Mucosa of descending colon (tissue), 3 donors: ENCODE results near the gene ALDH1A1. TPM values are rescaled to one million over a fixed set of nuclear protein-coding genes. Genes with fewer than 3 reads are reported as not detected.

Source experiments
- ATAC-seq: fragments of 200-7000 bp; cut with Tn5 transposase; one replicate; pipeline ENCODE4 v1.9.1; 2020; ENCODE audit warnings: mild to moderate bottlenecking, moderate library complexity
- DNase-seq, 3 donors: peaks; one replicate each; pipeline ENCODE4 v3.0.0-alpha.2; 2020
- H3K36me3 ChIP-seq: fragments of 200-600 bp; one replicate; pipeline ENCODE4 v1.8.0; 2021; ENCODE audit warnings: low read depth, mild to moderate bottlenecking
- H3K4me1 ChIP-seq: fragments of 200-600 bp; one replicate; pipeline ENCODE4 v1.8.0; 2021; ENCODE audit warnings: low read depth, mild to moderate bottlenecking
- H3K4me3 ChIP-seq: fragments of 200-600 bp; one replicate; pipeline ENCODE4 v1.8.0; 2021; ENCODE audit warnings: mild to moderate bottlenecking
- H3K9me3 ChIP-seq: fragments of 200-600 bp; one replicate; pipeline ENCODE4 v1.8.0; 2021; ENCODE audit warnings: mild to moderate bottlenecking
- CTCF ChIP-seq: fragments of 200-600 bp; IDR thresholded peaks from one replicate; pipeline ENCODE4 v1.8.0; 2022; ENCODE audit warnings: antibody characterized with exemption, mild to moderate bottlenecking
- intact Hi-C, 2 donors: fragments of 100-400 bp; cut with DNase I in 1 of 2; cut with micrococcal nuclease in 1 of 2; formaldehyde crosslinking; loops; one replicate each; pipeline versions ENCODE4 v1.11.0 to v1.11.1; 2022; cut with DNase I, micrococcal nuclease
- total RNA-seq, 3 donors: library from RNA; stranded (reverse); fragmentation: NEBNext Ultra II Directional in 2 of 3; extraction: Animal tissue kit (Norgen Biotek cat#: 25700) in 2 of 3; gene quantifications; one replicate each; pipeline versions ENCODE4 v1.2.1 to v1.2.4, GENCODE V29; 2021 to 2023
- donor health status: DM: no; HTN: no; CAD: no; lungs with moderate emphysema.
- donor health status: DM: no; HTN: no; CAD: no.
- donor health status: DM: no; HTN: yes; CAD: no.

The ALDH1A1 gene
- total RNA-seq, 3 donors from 2014 or later, result 72.9 to 173 (median 84.1) TPM

- H3K4me3 ChIP-seq, result no peak overlapping the region
- no peak for TF ChIP-seq CTCF
These were observed 56.4 kb downstream of the ALDH1A1 start for GRCh38 chr9:72896439-72896838.

GRCh38 chr9:72895122-72895521 is 57.7 kb downstream of the ALDH1A1 start:
- intact Hi-C loops, result no loop called here
- TF ChIP-seq CTCF, result no peak
- Histone ChIP-seq H3K4me3 (no peak overlapping the region), H3K36me3 (no peaks in the 10 kb centered on the region), H3K4me1 (no peaks in the 10 kb centered on the region), H3K9me3 (no peaks in the 10 kb centered on the region)
- ATAC-seq, result no peak
- DNase-seq, result no peak

More at GRCh38 chr9:72896439-72896838, 56.4 kb downstream of the ALDH1A1 start:
- intact Hi-C loops, result no loop called here
- no peak for ATAC-seq
- H3K9me3 ChIP-seq, result no peaks in the 10 kb centered on the region
- no peaks in the 10 kb centered on the region for H3K36me3 ChIP-seq
- no peak for DNase-seq
- H3K4me1 ChIP-seq, result no peaks in the 10 kb centered on the region

GRCh38 chr9:72894342-72894741 is 58.5 kb downstream of the ALDH1A1 start:
- Histone ChIP-seq H3K4me3 (no peak overlapping the region), H3K9me3 (no peaks in the 10 kb centered on the region), H3K4me1 (no peaks in the 10 kb centered on the region), H3K36me3 (no peaks in the 10 kb centered on the region)
- DNase-seq (no peak), ATAC-seq (no peak)
- intact Hi-C loops, result no loop called here
- no peak for TF ChIP-seq CTCF

GRCh38 chr9:72893437-72893836 is 59.4 kb downstream of the ALDH1A1 start:
- intact Hi-C loops, result no loop called here
- Histone ChIP-seq H3K36me3 (no peaks in the 10 kb centered on the region), H3K4me3 (no peak overlapping the region), H3K4me1 (no peaks in the 10 kb centered on the region), H3K9me3 (no peaks in the 10 kb centered on the region)
- DNase-seq (no peak), ATAC-seq (no peak)
- no peak for TF ChIP-seq CTCF

GRCh38 chr9:72891043-72891442 is 61.8 kb downstream of the ALDH1A1 start:
- ATAC-seq, result no peak
- no peaks in the 10 kb centered on the region for H3K9me3 ChIP-seq
- no peaks in the 10 kb centered on the region for H3K36me3 ChIP-seq
- no peak overlapping the region for H3K4me3 ChIP-seq
- intact Hi-C loops, result no loop called here
- no peak for DNase-seq
- H3K4me1 ChIP-seq, result no peaks in the 10 kb centered on the region
- TF ChIP-seq CTCF, result no peak

- DNase-seq (no peak), ATAC-seq (no peak)
- H3K9me3 ChIP-seq, result no peaks in the 10 kb centered on the region
- intact Hi-C loops, result no loop called here
- no peak overlapping the region for H3K4me3 ChIP-seq
- TF ChIP-seq CTCF, result no peak
- H3K36me3 ChIP-seq, result no peaks in the 10 kb centered on the region
- no peaks in the 10 kb centered on the region for H3K4me1 ChIP-seq
These were observed 63.9 kb downstream of the ALDH1A1 start for GRCh38 chr9:72888943-72889342.
